Measurements from ENCODE around the gene CCL16.
A peak's percentile ranks its signal among the peaks of the same experiment; 100 is the strongest.
"Not testable (repeated sequence)": the region's sequence is repeated elsewhere in the genome, so short reads cannot be mapped to it uniquely, and the experiment has no call there.

CCL16 gene

GRCh38 chr17:35938492-35938891 lies 42.8 kb downstream of the CCL16 start:
- DNase-seq = not testable (repeated sequence)

- DNase-seq = no peak
These were observed 45.2 kb downstream of the CCL16 start for GRCh38 chr17:35936063-35936462.

GRCh38 chr17:35934760-35935159 lies 46.5 kb downstream of the CCL16 start:
- no peak for DNase-seq

GRCh38 chr17:35932586-35932985 lies 48.7 kb downstream of the CCL16 start:
- no peak for DNase-seq

- no peak for DNase-seq
These were observed 49.4 kb downstream of the CCL16 start for GRCh38 chr17:35931794-35932425.

- DNase-seq = peak in 41 of 56 donors; percentile 2 to 72 (median 25)
These were observed 50.9 kb downstream of the CCL16 start, which contains the start of gene RDM1 for GRCh38 chr17:35930211-35931065. TSS of gene RDM1 (minus strand) at chr17:35930773. CDS start at chr17:35930727, 46 bp downstream.

GRCh38 chr17:35927714-35928113 lies 53.6 kb downstream of the CCL16 start:
- DNase-seq = no peak
